Measurements from ENCODE around the gene PMFBP1. TPM values are rescaled to one million over a fixed set of nuclear protein-coding genes. Genes with fewer than 3 reads are reported as not detected.

PMFBP1 gene
- total and polyA plus RNA-seq, 2 experiments from 2014 or later: 1.7 to 5.1 TPM

DNA sequence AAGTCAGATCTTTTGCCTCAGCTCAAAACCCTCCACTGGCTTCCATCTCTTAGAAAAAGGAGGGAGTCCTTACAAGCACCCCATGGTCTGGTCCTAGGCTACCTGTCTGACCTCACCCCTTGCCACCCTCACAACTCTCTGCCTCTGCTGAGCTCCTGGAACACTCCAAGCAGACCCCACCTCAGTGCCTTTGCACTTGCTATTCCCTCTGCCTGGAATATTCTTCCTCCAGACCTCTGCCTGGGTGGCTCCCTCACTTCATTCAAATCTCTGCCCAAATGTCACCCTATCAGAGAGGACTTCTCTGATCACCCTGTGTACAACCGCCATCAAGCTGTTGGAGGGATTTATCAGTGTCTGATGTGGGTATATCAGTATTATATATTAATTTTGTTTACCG is 37.4 kb downstream of the PMFBP1 start:
- Histone ChIP-seq H3K4me3 (no peak overlapping the region), H3K27me3 (no peaks in the 10 kb centered on the region), H3K4me1 (ENCODE audit: low read depth) (no peaks in the 10 kb centered on the region), H3K36me3 (no peaks in the 10 kb centered on the region), H3K27ac (no peak overlapping the region), H3K9me3 (ENCODE audit: low read depth) (no peaks in the 10 kb centered on the region)
- DNase-seq (ENCODE audit: low read depth in 1 of 2, low spot score in 1 of 2): no peak
- TF ChIP-seq, protein P1, sequence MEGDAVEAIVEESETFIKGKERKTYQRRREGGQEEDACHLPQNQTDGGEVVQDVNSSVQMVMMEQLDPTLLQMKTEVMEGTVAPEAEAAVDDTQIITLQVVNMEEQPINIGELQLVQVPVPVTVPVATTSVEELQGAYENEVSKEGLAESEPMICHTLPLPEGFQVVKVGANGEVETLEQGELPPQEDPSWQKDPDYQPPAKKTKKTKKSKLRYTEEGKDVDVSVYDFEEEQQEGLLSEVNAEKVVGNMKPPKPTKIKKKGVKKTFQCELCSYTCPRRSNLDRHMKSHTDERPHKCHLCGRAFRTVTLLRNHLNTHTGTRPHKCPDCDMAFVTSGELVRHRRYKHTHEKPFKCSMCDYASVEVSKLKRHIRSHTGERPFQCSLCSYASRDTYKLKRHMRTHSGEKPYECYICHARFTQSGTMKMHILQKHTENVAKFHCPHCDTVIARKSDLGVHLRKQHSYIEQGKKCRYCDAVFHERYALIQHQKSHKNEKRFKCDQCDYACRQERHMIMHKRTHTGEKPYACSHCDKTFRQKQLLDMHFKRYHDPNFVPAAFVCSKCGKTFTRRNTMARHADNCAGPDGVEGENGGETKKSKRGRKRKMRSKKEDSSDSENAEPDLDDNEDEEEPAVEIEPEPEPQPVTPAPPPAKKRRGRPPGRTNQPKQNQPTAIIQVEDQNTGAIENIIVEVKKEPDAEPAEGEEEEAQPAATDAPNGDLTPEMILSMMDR (IDR thresholded peaks at IDR 0.05; ENCODE audit: low read depth, low read length): no peak

DNA sequence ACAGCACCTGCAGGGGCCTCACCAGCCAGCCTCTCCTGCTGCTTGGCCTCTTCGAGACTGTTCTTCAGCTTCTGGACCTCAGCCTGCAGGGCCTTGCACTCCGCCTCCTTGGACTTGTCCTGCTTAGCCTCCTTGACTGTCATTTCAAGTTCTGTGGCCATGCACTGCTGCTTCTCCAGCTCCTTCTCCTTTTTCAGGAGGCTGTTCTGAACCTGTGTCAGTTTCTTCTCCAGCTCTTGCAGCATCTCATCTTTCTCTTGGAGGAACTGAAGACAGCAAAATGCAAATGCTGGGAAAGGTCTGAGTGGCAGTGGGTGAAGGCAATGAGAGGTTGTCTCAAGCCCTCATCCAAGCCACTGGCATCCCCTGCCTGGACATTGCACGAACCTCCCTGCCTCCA is 39.2 kb downstream of the PMFBP1 start:
- TF ChIP-seq, protein P1 (IDR thresholded peaks at IDR 0.05; ENCODE audit: low read depth, low read length): no peak
- Histone ChIP-seq H3K27ac (no peak overlapping the region), H3K27me3 (no peaks in the 10 kb centered on the region), H3K9me3 (ENCODE audit: low read depth) (no peaks in the 10 kb centered on the region), H3K4me1 (ENCODE audit: low read depth) (no peaks in the 10 kb centered on the region), H3K4me3 (no peak overlapping the region), H3K36me3 (no peaks in the 10 kb centered on the region)
- DNase-seq (ENCODE audit: low read depth in 1 of 2, low spot score in 1 of 2): no peak

DNA sequence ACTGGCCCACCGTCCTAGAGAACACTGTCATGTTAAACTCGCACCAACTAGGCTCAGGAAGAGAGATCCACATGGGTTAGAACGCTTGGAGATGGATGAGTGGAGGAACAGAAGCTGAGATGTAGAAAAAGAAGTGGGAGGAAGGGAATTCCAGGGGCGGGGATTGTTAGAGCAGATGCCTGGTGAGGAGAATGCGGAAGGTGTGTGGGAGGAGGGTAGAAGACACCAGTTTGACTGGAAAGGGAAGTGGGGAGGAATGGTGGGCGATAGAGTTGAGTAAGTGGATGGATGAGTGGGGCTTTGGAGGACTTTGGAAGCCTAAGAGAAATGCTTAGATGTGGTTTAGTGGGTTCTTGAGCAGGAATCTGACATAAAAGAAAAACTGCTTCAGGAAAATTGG is 40.9 kb downstream of the PMFBP1 start:
- Histone ChIP-seq H3K9me3 (ENCODE audit: low read depth) (no peaks in the 10 kb centered on the region), H3K4me1 (ENCODE audit: low read depth) (no peaks in the 10 kb centered on the region), H3K27ac (no peak overlapping the region), H3K36me3 (no peaks in the 10 kb centered on the region), H3K27me3 (no peaks in the 10 kb centered on the region), H3K4me3 (no peak overlapping the region)
- DNase-seq (ENCODE audit: low read depth in 1 of 2, low spot score in 1 of 2): peak in 1 of 2 donors; percentile 41
- TF ChIP-seq, protein P1 (IDR thresholded peaks at IDR 0.05; ENCODE audit: low read depth, low read length): no peak

DNA sequence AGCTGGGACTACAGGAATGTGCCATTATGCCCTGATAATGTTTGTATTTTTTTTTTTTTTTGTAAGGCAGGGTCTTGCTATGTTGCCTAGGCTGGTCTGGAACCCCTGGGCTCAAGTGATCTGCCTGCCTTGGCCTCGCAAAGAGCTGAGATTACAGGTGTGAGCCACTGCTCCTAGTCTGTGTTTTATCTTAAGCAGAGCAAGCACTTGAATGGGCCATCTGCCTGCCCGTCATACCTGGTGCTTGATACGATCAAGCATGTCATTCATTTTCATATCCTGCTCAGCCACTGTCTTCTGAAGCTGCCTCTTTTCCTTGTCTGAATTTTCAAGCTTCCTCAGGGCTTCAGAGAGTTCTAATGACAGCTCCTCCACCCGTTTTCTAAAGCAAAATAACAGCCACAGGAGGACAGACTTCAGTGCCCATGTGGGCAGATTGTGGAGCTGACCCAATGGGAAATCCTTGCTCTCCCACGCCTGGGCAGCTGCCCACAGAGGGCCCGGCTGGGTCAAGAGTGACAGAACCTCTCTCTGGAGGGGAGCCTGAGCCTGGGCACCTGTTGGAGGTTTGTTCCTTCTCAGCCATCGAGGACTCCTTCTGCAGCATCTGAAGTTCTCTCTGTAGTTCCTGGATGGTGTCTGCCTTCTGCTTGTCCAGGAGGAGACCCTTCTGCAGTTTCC is 41.8 kb downstream of the PMFBP1 start:
- TF ChIP-seq, protein P1 (IDR thresholded peaks at IDR 0.05; ENCODE audit: low read depth, low read length): no peak

DNA sequence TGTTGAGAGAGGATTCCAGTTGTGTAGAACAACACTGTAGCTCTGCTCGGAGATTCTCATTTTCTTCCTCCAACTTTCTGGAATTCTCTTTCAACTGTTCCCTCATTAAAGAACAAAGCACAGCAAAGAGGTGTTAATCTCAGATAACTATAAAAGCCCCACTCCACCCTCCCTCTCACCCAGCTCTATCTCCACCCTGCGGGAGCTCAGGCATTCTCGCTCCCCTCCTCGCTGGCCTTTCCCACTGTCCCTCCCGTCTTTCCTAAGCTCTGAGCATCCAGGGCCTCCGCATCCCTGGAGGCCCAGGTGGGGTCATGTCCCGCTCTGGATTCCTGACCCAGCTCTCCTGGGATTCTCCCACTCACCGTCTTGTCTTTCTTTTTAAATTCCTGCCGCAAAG is 43.3 kb downstream of the PMFBP1 start:
- no peak overlapping the region for H3K4me3 ChIP-seq
- no peaks in the 10 kb centered on the region for H3K27me3 ChIP-seq
- no peaks in the 10 kb centered on the region for H3K36me3 ChIP-seq
- no peak for DNase-seq (ENCODE audit: low read depth in 1 of 2, low spot score in 1 of 2)
- no peaks in the 10 kb centered on the region for H3K9me3 ChIP-seq (ENCODE audit: low read depth)
- H3K27ac ChIP-seq: no peak overlapping the region
- H3K4me1 ChIP-seq (ENCODE audit: low read depth): no peaks in the 10 kb centered on the region
- TF ChIP-seq, protein P1 (IDR thresholded peaks at IDR 0.05; ENCODE audit: low read depth, low read length): no peak

More for the DNA sequence above, 41.8 kb downstream of the PMFBP1 start:
- H3K27me3 ChIP-seq: no peaks in the 10 kb centered on the region
- H3K36me3 ChIP-seq: no peaks in the 10 kb centered on the region
- DNase-seq (ENCODE audit: low read depth in 1 of 2, low spot score in 1 of 2): no peak
- H3K4me1 ChIP-seq (ENCODE audit: low read depth): no peaks in the 10 kb centered on the region
- H3K4me3 ChIP-seq: no peak overlapping the region
- H3K27ac ChIP-seq: no peak overlapping the region
- no peaks in the 10 kb centered on the region for H3K9me3 ChIP-seq (ENCODE audit: low read depth)

Data from cardiac muscle cell (in vitro differentiated cells and primary cell).